Trophoblast cell (in vitro differentiated cells and primary cell): ENCODE results near the gene ZNF821.
A peak's percentile ranks its signal among the peaks of the same experiment; 100 is the strongest.

ENCODE experiments used
- DNase-seq, 2 donors: peaks; one replicate each; pipeline ENCODE4 v3.0.0-alpha.2; 2016
- H2AFZ ChIP-seq: 2 replicates; pipeline ENCODE4 v1.6.1; 2013; ENCODE audit warnings: low read length, moderate library complexity, mild to moderate bottlenecking; ENCODE audit not compliant: insufficient read depth, poor library complexity
- H2AK5ac ChIP-seq: 2 replicates; pipeline ENCODE4 v1.6.1; 2013; ENCODE audit warnings: mild to moderate bottlenecking, low read length
- H2BK120ac ChIP-seq: 2 replicates; pipeline ENCODE4 v1.6.1; 2013; ENCODE audit warnings: low read length, mild to moderate bottlenecking, moderate library complexity; ENCODE audit not compliant: insufficient read depth, poor library complexity
- H2BK12ac ChIP-seq: 2 replicates; pipeline ENCODE4 v1.6.1; 2013; ENCODE audit warnings: mild to moderate bottlenecking, low read length, moderate library complexity
- H2BK5ac ChIP-seq: 2 replicates; pipeline ENCODE4 v1.6.1; 2013; ENCODE audit warnings: low read length, low read depth, moderate library complexity, mild to moderate bottlenecking; ENCODE audit not compliant: poor library complexity
- H3K14ac ChIP-seq: 2 replicates; pipeline ENCODE4 v1.6.1; 2013; ENCODE audit warnings: mild to moderate bottlenecking, low read length
- H3K18ac ChIP-seq: 2 replicates; pipeline ENCODE4 v1.6.1; 2013; ENCODE audit warnings: mild to moderate bottlenecking, low read length
- H3K23ac ChIP-seq: 2 replicates; pipeline ENCODE4 v1.6.1; 2013; ENCODE audit warnings: low read length
- H3K27ac ChIP-seq: 2 replicates; pipeline ENCODE4 v1.5.1; 2013; ENCODE audit warnings: low read depth, mild to moderate bottlenecking, inconsistent platforms, low read length, moderate library complexity
- H3K27me3 ChIP-seq: 2 replicates; pipeline ENCODE4 v1.6.1; 2013; ENCODE audit warnings: inconsistent platforms, mild to moderate bottlenecking, low read length, moderate library complexity; ENCODE audit not compliant: insufficient read depth
- H3K36me3 ChIP-seq, 2 experiments: 1 replicate in 1 of 2; 2 replicates in 1 of 2; pipeline ENCODE4 v1.6.1; 2013; ENCODE audit warnings: low read length in 2 of 2, mild to moderate bottlenecking in 2 of 2, moderate library complexity in 1 of 2; ENCODE audit not compliant: insufficient read depth in 2 of 2, control insufficient read depth in 1 of 2
- H3K4ac ChIP-seq: 2 replicates; pipeline ENCODE4 v1.6.1; 2013; ENCODE audit warnings: low read depth, mild to moderate bottlenecking, low read length, moderate library complexity
- H3K4me1 ChIP-seq, 2 experiments: 1 replicate in 1 of 2; 2 replicates in 1 of 2; pipeline ENCODE4 v1.6.1; 2013; ENCODE audit warnings: low read length in 2 of 2, mild to moderate bottlenecking in 2 of 2, moderate library complexity in 1 of 2; ENCODE audit not compliant: insufficient read depth in 2 of 2, control insufficient read depth in 1 of 2
- H3K4me2 ChIP-seq: 2 replicates; pipeline ENCODE4 v1.6.1; 2013; ENCODE audit warnings: inconsistent platforms, mild to moderate bottlenecking, low read length, moderate library complexity
- H3K4me3 ChIP-seq: 2 replicates; pipeline ENCODE4 v1.5.1; 2013; ENCODE audit warnings: mild to moderate bottlenecking, low read depth, low read length, inconsistent platforms
- H3K79me1 ChIP-seq: one replicate; pipeline ENCODE4 v1.6.1; 2013; ENCODE audit warnings: low read length
- H3K79me2 ChIP-seq: 2 replicates; pipeline ENCODE4 v1.6.1; 2013; ENCODE audit warnings: low read length, mild to moderate bottlenecking; ENCODE audit not compliant: control insufficient read depth, insufficient read depth, poor library complexity
- H3K9ac ChIP-seq: 2 replicates; pipeline ENCODE4 v1.6.1; 2013; ENCODE audit warnings: mild to moderate bottlenecking, low read length
- H3K9me3 ChIP-seq: 2 replicates; pipeline ENCODE4 v1.6.1; 2013; ENCODE audit warnings: low read depth, mild to moderate bottlenecking, control low read depth, inconsistent platforms, low read length; ENCODE audit not compliant: insufficient read depth
- H4K12ac ChIP-seq: 2 replicates; pipeline ENCODE4 v1.6.1; 2013; ENCODE audit warnings: low read depth, mild to moderate bottlenecking, low read length, moderate library complexity
- H4K8ac ChIP-seq: 2 replicates; pipeline ENCODE4 v1.6.1; 2013; ENCODE audit warnings: low read depth, mild to moderate bottlenecking, low read length, moderate library complexity
- H4K91ac ChIP-seq: one replicate; pipeline ENCODE4 v1.6.1; 2013; ENCODE audit warnings: low read depth, mild to moderate bottlenecking, low read length, moderate library complexity
- WGBS: extraction: QIAGEN DNeasy Blood & Tissue Kit; methylation state at CpG from one replicate; pipeline ENCODE4 v1.1.7; 2013; ENCODE audit warnings: missing lambda C conversion rate; ENCODE audit not compliant: insufficient read length, insufficient coverage; ENCODE audit errors: extremely low coverage; 5-methylcytosine and 5-hydroxymethylcytosine counted together

The ZNF821 gene

DNA sequence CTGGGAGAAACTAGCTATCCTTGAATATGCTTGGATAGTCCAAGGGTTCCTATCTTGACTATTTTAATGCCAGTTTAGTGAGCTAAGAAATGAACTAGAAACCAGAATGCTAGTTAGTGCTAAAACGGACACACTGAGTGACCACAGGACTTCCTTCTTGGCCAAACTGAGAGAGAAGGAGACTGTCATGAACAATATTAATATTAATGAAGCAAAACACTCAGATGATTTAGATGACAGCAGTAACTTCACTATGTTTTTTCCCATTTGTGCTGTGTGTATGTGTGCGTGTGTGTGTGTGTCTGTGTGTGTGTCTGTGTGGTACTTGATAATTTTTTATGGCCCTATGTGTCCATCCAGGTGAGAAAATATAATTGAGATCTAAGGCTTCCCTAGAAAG, 40.4 kb downstream of the ZNF821 start:
- Histone ChIP-seq H3K9me3 (no peaks in the 10 kb centered on the region), H3K79me1 (peaks cover 8% of the 10 kb centered on the region), H3K18ac (no peak overlapping the region), H3K27ac (no peak overlapping the region), H3K9ac (no peak overlapping the region), H2AK5ac (no peak overlapping the region), H3K27me3 (no peaks in the 10 kb centered on the region), H3K4me2 (no peak overlapping the region), H4K12ac (no peak overlapping the region), H3K4ac (no peak overlapping the region), H3K4me3 (no peak overlapping the region), H2BK12ac (no peak overlapping the region), H2BK120ac (no peak overlapping the region), H4K91ac (no peak overlapping the region), H2BK5ac (no peak overlapping the region), H3K4me1 (peaks cover 0 to 5% of the 10 kb centered on the region in 2 experiments), H3K23ac (no peak overlapping the region), H3K79me2 (peaks cover 12% of the 10 kb centered on the region), H4K8ac (no peak overlapping the region), H3K36me3 (peaks cover 0 to 3% of the 10 kb centered on the region in 2 experiments), H3K14ac (no peak overlapping the region), H2AFZ (no peak overlapping the region)
- DNase-seq: no peak
- WGBS: no CpG with 5 or more reads among the region's 2 CpGs

DNA sequence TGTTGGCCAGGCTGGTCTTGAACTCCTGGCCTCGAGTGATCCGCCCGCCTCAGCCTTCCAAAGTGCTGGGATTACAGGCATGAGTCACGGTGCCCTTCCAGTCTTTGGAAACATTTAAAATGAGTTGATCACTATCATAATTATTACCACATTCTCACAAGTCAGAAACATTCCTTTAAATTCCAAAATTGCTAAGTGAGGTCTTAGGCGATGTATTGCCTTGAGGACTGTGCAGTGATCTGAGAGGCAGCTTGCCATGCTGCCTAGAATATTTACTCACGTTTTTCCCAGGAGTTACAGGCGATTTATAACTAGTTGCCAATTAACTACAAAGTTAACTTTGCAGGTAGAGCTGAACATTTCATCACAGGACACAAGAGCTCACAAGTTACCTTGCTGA, 43.9 kb downstream of the ZNF821 start:
- Histone ChIP-seq H4K8ac (no peak overlapping the region), H3K4me1 (no peaks in the 10 kb centered on the region), H4K91ac (no peak overlapping the region), H3K79me1 (no peaks in the 10 kb centered on the region), H3K4me2 (no peak overlapping the region), H4K12ac (no peak overlapping the region), H2BK5ac (no peak overlapping the region), H2AK5ac (no peak overlapping the region), H2AFZ (no peak overlapping the region), H3K23ac (no peak overlapping the region), H3K4me3 (no peak overlapping the region), H3K9ac (no peak overlapping the region), H3K4ac (no peak overlapping the region), H3K14ac (no peak overlapping the region), H2BK12ac (no peak overlapping the region), H3K18ac (no peak overlapping the region), H3K27me3 (no peaks in the 10 kb centered on the region), H3K27ac (no peak overlapping the region), H3K9me3 (no peaks in the 10 kb centered on the region), H3K36me3 (no peaks in the 10 kb centered on the region), H3K79me2 (no peaks in the 10 kb centered on the region), H2BK120ac (no peak overlapping the region)
- no CpG with 5 or more reads among the region's 7 CpGs for WGBS
- DNase-seq: peak; percentile 72 to 93

DNA sequence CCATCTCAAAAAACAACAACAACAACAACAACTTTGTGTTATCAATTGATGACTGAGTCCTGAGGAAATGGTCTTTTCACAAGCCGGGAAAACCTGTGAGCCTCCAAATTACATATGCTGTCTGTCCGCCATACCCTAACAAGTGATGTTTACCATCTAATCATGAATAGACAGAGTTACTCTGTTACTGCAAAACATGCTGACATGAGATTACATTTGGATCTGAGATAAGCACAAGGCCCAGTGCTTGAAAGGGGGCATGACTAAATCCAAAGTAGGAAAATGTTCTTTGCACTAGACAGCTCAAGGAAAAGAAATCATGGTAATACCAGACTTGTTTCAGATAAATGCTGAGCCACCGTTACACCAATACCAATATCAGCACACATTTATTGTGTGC, 46.8 kb downstream of the ZNF821 start:
- WGBS: no CpG with 5 or more reads among the region's 3 CpGs
- no peak overlapping the region for H3K9ac ChIP-seq

GRCh38 chr16:71834291-71834690, 49.7 kb downstream of the ZNF821 start:
- Histone ChIP-seq H3K79me2 (no peaks in the 10 kb centered on the region), H3K36me3 (no peaks in the 10 kb centered on the region), H3K4me2 (no peak overlapping the region), H3K4me3 (no peak overlapping the region), H4K91ac (no peak overlapping the region), H2AK5ac (no peak overlapping the region), H3K23ac (no peak overlapping the region), H3K9me3 (no peaks in the 10 kb centered on the region), H3K4ac (no peak overlapping the region), H3K79me1 (no peaks in the 10 kb centered on the region), H3K27me3 (no peaks in the 10 kb centered on the region), H3K18ac (no peak overlapping the region), H2BK12ac (no peak overlapping the region), H3K27ac (no peak overlapping the region), H2BK5ac (no peak overlapping the region), H3K4me1 (no peaks in the 10 kb centered on the region), H4K8ac (no peak overlapping the region), H3K14ac (no peak overlapping the region), H3K9ac (no peak overlapping the region), H2AFZ (no peak overlapping the region), H4K12ac (no peak overlapping the region), H2BK120ac (no peak overlapping the region)
- DNase-seq: peak; percentile 78 to 91
- WGBS: no CpG with 5 or more reads among the region's 3 CpGs

More for the DNA sequence above, 46.8 kb downstream of the ZNF821 start:
- H3K36me3 ChIP-seq: no peaks in the 10 kb centered on the region
- H3K27me3 ChIP-seq: no peaks in the 10 kb centered on the region
- no peaks in the 10 kb centered on the region for H3K4me1 ChIP-seq
- H4K12ac ChIP-seq: no peak overlapping the region
- DNase-seq: no peak
- H3K27ac ChIP-seq: no peak overlapping the region
- no peak overlapping the region for H2BK12ac ChIP-seq
- no peak overlapping the region for H3K4me3 ChIP-seq
- no peak overlapping the region for H3K4me2 ChIP-seq
- no peak overlapping the region for H2AFZ ChIP-seq
- no peaks in the 10 kb centered on the region for H3K79me1 ChIP-seq
- no peaks in the 10 kb centered on the region for H3K79me2 ChIP-seq
- H2AK5ac ChIP-seq: no peak overlapping the region
- no peak overlapping the region for H2BK5ac ChIP-seq
- no peak overlapping the region for H4K91ac ChIP-seq
- no peak overlapping the region for H2BK120ac ChIP-seq
- H3K9me3 ChIP-seq: no peaks in the 10 kb centered on the region
- H3K4ac ChIP-seq: no peak overlapping the region
- H3K23ac ChIP-seq: no peak overlapping the region
- H3K18ac ChIP-seq: no peak overlapping the region
- no peak overlapping the region for H3K14ac ChIP-seq
- no peak overlapping the region for H4K8ac ChIP-seq
